Stomach (tissue), 9 donors: ENCODE results near the gene ETS2. TPM values are rescaled to one million over a fixed set of nuclear protein-coding genes. Genes with fewer than 3 reads are reported as not detected.

Experiments used
- DNase-seq, 2 donors: peaks; one replicate each; pipeline versions ENCODE4 v3.0.0 to v3.0.0-alpha.2; 2013 to 2019
- H3K27ac ChIP-seq, 5 donors: fragments of 200-600 bp in 4 of 5; sonication (generic) in 4 of 5; one replicate each; pipeline ENCODE4 v1.5.1; 2013 to 2019; ENCODE audit warnings: mild to moderate bottlenecking in 1 of 5, moderate library complexity in 1 of 5
- H3K27me3 ChIP-seq, 3 donors: fragments of 200-600 bp; sonication (generic); one replicate each; pipeline ENCODE4 v1.5.1; 2017 to 2019; ENCODE audit warnings: mixed run types in 1 of 3
- H3K36me3 ChIP-seq, 4 donors: fragments of 200-600 bp; sonication (generic); 1 replicate in 3 of 4; 2 replicates in 1 of 4; pipeline ENCODE4 v1.5.1; 2016 to 2019
- H3K4me1 ChIP-seq, 4 donors: fragments of 200-600 bp; sonication (generic); one replicate each; pipeline ENCODE4 v1.5.1; 2016 to 2019
- H3K4me3 ChIP-seq, 4 donors: fragments of 200-600 bp; sonication (generic) in 3 of 4; one replicate each; pipeline ENCODE4 v1.5.1; 2016 to 2019; ENCODE audit warnings: mild to moderate bottlenecking in 1 of 4
- H3K9me3 ChIP-seq, 4 donors: fragments of 200-600 bp; sonication (generic); one replicate each; pipeline ENCODE4 v1.5.1; 2016 to 2019
- EP300 ChIP-seq: sonication (generic); formaldehyde crosslinking; IDR thresholded peaks from one replicate; pipeline ENCODE4 v1.6.1; 2017; ENCODE audit warnings: antibody characterized with exemption
- POLR2A ChIP-seq, 4 donors: fragments of 450-650 bp; IDR thresholded peaks; one replicate each; pipeline ENCODE4 v1.6.1; 2016; ENCODE audit warnings: antibody characterized with exemption in 4 of 4, control low read depth in 2 of 4, mild to moderate bottlenecking in 1 of 4, moderate library complexity in 1 of 4
- POLR2AphosphoS5 ChIP-seq, 3 donors: sonication (generic); formaldehyde crosslinking; IDR thresholded peaks; one replicate each; pipeline ENCODE4 v1.6.1; 2016; ENCODE audit warnings: antibody characterized with exemption in 3 of 3
- WGBS, 5 donors: extraction: QIAGEN DNeasy Blood & Tissue Kit in 3 of 5; methylation state at CpG; one replicate each; pipeline versions ENCODE4 v1.1.5 to v1.1.7; 2013 to 2018; 5-methylcytosine and 5-hydroxymethylcytosine counted together
- intact Hi-C: fragments of 100-400 bp; cut with DNase I; formaldehyde crosslinking; loops from one replicate; pipeline ENCODE4 v1.15.1; 2023; ENCODE audit warnings: low total_unique reads
- polyA plus RNA-seq, 3 donors: library from polyadenylated mRNA; stranded (reverse); fragments of 200-250 nt; gene quantifications; one replicate each; pipeline ENCODE4 v1.2.3, GENCODE V29; 2013
- total RNA-seq, 5 donors: library from RNA; depleted of rRNA; stranded (reverse); fragments of >200 nt; gene quantifications; one replicate each; pipeline versions ENCODE4 v1.1.0 to v1.2.3, GENCODE V29; 2014 to 2016
- TF ChIP-seq, protein P1 (sequence below), 7 experiments: fragments of 450-650 bp in 4 of 7; fragments of 200-600 bp in 3 of 7; sonication (generic) in 3 of 7; IDR thresholded peaks; one replicate each; pipeline ENCODE4 v1.5.1; 2016 to 2019; ENCODE audit warnings: antibody characterized with exemption in 7 of 7, control low read depth in 2 of 7, mild to moderate bottlenecking in 1 of 7
- donor health status: healthy with polysubstance abuse.
- donor health status: Bipolar disorder and iron deficiency.
- donor health status: healthy.

The ETS2 gene
- total and polyA plus RNA-seq, 8 donors, result 33.8 to 80.0 (median 50.6) TPM

DNA sequence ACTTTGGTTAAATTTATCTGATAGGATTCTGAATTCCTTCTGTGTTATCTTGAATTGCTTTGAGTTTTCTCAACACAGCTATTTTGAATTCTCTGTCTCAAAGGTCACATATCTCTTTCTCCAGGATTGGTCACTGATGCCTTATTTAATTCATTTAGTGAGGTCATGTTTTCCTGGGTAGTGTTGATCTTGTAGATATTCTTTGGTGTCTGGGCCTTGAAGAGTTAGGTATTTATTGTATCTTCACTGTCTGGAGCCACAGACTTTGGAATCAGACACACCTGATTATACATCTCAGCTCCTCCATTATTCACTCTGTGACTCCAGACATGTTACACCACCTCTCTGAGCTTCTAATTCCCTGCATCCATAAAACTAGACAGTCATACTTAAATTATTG is 34.2 kb upstream of the ETS2 start:
- intact Hi-C loops, result no loop called here
- Histone ChIP-seq H3K4me3 (no peak overlapping the region), H3K27me3 (no peaks in the 10 kb centered on the region), H3K9me3 (no peaks in the 10 kb centered on the region), H3K27ac (no peak overlapping the region), H3K36me3 (no peaks in the 10 kb centered on the region), H3K4me1 (peaks cover 0 to 42% (median 22%) of the 10 kb centered on the region in 4 donors)
- DNase-seq, result no peak
- TF ChIP-seq POLR2A (IDR thresholded peaks at IDR 0.05), result no peak
- TF ChIP-seq, protein P1, sequence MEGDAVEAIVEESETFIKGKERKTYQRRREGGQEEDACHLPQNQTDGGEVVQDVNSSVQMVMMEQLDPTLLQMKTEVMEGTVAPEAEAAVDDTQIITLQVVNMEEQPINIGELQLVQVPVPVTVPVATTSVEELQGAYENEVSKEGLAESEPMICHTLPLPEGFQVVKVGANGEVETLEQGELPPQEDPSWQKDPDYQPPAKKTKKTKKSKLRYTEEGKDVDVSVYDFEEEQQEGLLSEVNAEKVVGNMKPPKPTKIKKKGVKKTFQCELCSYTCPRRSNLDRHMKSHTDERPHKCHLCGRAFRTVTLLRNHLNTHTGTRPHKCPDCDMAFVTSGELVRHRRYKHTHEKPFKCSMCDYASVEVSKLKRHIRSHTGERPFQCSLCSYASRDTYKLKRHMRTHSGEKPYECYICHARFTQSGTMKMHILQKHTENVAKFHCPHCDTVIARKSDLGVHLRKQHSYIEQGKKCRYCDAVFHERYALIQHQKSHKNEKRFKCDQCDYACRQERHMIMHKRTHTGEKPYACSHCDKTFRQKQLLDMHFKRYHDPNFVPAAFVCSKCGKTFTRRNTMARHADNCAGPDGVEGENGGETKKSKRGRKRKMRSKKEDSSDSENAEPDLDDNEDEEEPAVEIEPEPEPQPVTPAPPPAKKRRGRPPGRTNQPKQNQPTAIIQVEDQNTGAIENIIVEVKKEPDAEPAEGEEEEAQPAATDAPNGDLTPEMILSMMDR (IDR thresholded peaks at IDR 0.05), result no peak

DNA sequence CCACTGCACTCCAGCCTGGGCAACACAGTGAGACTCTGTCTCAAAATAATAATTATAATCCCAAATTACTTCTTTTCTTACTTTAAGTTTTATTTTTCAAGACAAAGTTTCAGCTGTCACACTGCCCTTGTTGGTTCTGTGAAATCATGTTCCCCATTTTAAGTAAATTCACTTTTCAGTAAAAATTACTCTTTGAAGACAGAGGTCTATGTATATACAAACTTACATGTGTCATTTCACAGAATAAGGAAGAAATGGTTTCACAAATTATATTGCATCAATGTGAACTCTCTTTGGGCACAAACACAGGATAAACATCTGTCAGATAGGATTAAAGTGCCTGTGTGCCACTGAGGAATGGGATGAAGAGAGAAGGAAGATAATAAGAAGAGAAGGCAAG is 33.1 kb upstream of the ETS2 start:
- no peak for DNase-seq
- Histone ChIP-seq H3K9me3 (no peaks in the 10 kb centered on the region), H3K4me3 (no peak overlapping the region), H3K4me1 (peaks cover 0 to 35% (median 20%) of the 10 kb centered on the region in 4 donors), H3K27ac (peak overlapping the region in 3 of 5 donors; percentile 41 to 69 (median 60)), H3K27me3 (no peaks in the 10 kb centered on the region), H3K36me3 (no peaks in the 10 kb centered on the region)
- intact Hi-C loops, result no loop called here
- TF ChIP-seq, protein P1 (IDR thresholded peaks at IDR 0.05), result no peak
- TF ChIP-seq EP300 (no peak), POLR2AphosphoS5 (IDR thresholded peaks at IDR 0.05) (no peak), POLR2A (IDR thresholded peaks at IDR 0.05) (no peak)

DNA sequence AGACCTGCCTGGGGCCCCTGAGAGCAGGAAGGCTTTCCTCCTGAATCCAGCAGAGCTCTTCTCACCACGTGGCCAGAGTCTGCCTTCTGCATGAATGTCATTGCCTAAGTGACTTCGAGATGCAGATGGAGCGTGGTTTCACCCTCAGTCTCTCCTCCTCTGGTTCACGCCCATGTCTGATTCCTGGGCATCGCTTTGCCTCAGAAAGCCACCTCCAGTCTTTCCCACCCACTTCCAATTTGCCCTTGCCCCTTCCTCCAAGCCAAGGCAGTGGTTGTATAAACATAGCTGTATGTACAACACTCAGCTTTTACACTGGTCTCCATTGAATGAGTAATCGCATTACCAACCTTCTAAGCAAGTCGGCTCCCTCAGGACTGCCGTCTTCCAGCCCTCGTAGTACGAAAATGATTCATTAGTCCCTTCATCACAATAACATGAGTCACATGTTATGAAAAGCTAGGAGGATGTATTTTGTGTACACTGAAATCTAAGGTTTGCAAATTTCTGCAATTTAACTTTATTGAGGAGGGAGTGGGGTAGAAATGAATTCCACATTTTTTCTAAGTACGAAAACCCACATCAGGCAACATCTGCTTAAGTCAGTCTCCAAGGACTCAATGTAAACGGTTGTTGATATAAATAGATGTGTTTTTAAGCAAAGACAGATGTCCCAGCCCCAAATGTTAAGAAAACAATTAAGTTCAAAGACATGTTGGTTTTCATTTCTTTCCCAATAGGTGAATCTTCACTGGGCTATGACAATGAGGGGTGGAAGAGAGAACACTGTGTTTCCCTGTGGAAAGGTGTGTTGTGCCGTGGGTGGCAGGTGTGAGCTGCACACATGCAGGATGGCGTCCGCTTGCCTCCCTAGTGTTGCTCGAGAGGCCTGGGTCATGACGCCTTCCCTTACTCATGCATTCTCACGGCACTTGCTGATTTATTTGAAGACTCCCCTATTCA is 32.3 kb upstream of the ETS2 start:
- H3K36me3 ChIP-seq, result no peaks in the 10 kb centered on the region
- peaks cover 0 to 2% (median under 1%) of the 10 kb centered on the region in 4 donors for H3K9me3 ChIP-seq
- WGBS, 5 donors, result 60 to 74% (median 68%) methylated on average over 18 of the region's 18 CpGs
- peaks cover 0 to 29% (median 15%) of the 10 kb centered on the region in 4 donors for H3K4me1 ChIP-seq
- H3K27ac ChIP-seq, result peak overlapping the region; percentile 41 to 69 (median 52)
- TF ChIP-seq, protein P1 (IDR thresholded peaks at IDR 0.05), result no peak
- no peak for TF ChIP-seq EP300
- peak in 2 of 3 donors; percentile 7 to 77 for TF ChIP-seq POLR2AphosphoS5 (IDR thresholded peaks at IDR 0.05)
- no peak for TF ChIP-seq POLR2A (IDR thresholded peaks at IDR 0.05)
- no peak overlapping the region for H3K4me3 ChIP-seq
- DNase-seq, result no peak
- H3K27me3 ChIP-seq, result no peaks in the 10 kb centered on the region
- intact Hi-C loops, result no loop called here

DNA sequence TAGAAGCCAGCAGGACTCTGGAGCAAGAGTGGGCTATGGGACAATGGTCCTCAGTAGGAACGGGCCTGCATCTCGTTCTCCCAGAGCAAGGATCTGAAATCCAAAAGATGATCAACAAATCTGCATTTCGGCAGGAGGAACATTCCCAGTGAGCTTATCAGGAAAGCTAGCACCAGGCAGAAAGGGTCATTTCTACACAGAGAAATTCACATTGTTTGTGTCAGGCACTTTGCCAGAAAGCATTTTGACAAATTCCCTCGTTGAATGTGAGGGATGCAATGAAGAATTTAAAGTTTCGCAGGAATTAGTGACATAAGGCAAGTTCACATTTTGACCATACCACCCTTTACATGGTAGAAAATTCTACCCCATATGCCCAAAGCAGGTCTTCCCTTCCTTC is 31.6 kb upstream of the ETS2 start:
- TF ChIP-seq POLR2AphosphoS5 (IDR thresholded peaks at IDR 0.05), result no peak
- TF ChIP-seq, protein P1 (IDR thresholded peaks at IDR 0.05), result no peak
- TF ChIP-seq EP300, result no peak
- no peak for TF ChIP-seq POLR2A (IDR thresholded peaks at IDR 0.05)
- Histone ChIP-seq H3K4me1 (peaks cover 0 to 25% (median 12%) of the 10 kb centered on the region in 4 donors), H3K9me3 (peaks cover 0 to 9% (median 3%) of the 10 kb centered on the region in 4 donors), H3K27me3 (no peaks in the 10 kb centered on the region), H3K27ac (peak overlapping the region in 4 of 5 donors; percentile 31 to 69 (median 46)), H3K36me3 (no peaks in the 10 kb centered on the region), H3K4me3 (no peak overlapping the region)
- intact Hi-C loops, result no loop called here
- no peak for DNase-seq
- 38 to 70% (median 54%) methylated on average over 5 of the region's 5 CpGs for WGBS, 5 donors
